ENCODE results near the gene CDCA3. TPM values are rescaled to one million over a fixed set of nuclear protein-coding genes. Genes with fewer than 3 reads are reported as not detected.

The CDCA3 gene
- total RNA-seq, 1 donor, result 21.2 TPM

DNA sequence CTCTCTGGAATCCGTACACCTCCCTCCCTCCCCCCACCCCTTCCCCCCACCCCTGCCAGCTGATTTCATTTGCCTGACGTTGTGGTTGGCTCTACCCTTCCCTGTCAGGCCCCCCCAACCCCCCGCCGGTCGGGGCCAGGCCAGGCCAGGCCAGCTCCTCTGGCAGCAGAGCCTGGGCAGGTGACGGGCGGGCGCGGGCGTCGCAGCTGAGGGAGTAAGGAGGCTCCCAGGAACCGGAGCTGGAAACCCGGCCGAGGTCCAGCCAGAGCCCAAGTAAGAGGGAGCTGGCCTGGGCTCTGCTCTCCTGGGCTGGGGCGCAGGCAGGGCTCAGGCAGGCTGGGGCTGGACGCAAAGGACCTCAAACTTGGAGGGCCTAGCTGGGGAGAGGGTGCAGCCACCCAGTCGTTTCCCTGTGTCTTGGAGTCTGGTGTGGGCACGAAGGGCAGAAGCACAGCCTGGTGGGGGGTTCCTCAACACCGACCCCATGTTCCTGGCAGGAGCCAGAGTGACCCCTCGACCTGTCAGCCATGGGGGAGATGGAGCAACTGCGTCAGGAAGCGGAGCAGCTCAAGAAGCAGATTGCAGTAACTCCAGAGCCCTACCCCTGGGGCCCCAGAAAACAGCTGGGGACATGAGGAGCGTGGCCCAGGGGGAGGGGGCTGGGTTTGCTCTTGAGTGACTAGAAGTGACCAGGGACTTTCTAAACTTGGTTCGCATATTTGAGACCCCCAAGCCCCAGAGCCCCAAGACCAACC lies 10.1 kb downstream of the CDCA3 start, which contains the start of gene GNB3:
GNB3 (plus strand) TSS at position 165 of the 755 bp plus-strand sequence; CDS start at position 528, 363 bp downstream.
- TF ChIP-seq, protein P1, sequence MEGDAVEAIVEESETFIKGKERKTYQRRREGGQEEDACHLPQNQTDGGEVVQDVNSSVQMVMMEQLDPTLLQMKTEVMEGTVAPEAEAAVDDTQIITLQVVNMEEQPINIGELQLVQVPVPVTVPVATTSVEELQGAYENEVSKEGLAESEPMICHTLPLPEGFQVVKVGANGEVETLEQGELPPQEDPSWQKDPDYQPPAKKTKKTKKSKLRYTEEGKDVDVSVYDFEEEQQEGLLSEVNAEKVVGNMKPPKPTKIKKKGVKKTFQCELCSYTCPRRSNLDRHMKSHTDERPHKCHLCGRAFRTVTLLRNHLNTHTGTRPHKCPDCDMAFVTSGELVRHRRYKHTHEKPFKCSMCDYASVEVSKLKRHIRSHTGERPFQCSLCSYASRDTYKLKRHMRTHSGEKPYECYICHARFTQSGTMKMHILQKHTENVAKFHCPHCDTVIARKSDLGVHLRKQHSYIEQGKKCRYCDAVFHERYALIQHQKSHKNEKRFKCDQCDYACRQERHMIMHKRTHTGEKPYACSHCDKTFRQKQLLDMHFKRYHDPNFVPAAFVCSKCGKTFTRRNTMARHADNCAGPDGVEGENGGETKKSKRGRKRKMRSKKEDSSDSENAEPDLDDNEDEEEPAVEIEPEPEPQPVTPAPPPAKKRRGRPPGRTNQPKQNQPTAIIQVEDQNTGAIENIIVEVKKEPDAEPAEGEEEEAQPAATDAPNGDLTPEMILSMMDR (IDR thresholded peaks at IDR 0.05; ENCODE audit: insufficient read depth, low read depth, low read length), result no peak
- H3K4me3 ChIP-seq (ENCODE audit: low read depth, low read length), result no peak within 1 kb of the TSS
- DNase-seq (ENCODE audit: low read depth), result no peak

- TF ChIP-seq, protein P1 (IDR thresholded peaks at IDR 0.05; ENCODE audit: insufficient read depth, low read depth, low read length), result no peak
- DNase-seq (ENCODE audit: low read depth), result peak; percentile 26
- H3K4me3 ChIP-seq (ENCODE audit: low read depth, low read length), result no peak overlapping the region
These were observed 10.8 kb downstream of the CDCA3 start for GRCh38 chr12:6840330-6840729.

- DNase-seq (ENCODE audit: low read depth), result no peak
- TF ChIP-seq, protein P1 (IDR thresholded peaks at IDR 0.05; ENCODE audit: insufficient read depth, low read depth, low read length), result no peak
- H3K4me3 ChIP-seq (ENCODE audit: low read depth, low read length), result no peak overlapping the region
These were observed 11.4 kb downstream of the CDCA3 start for GRCh38 chr12:6839482-6840201.

DNA sequence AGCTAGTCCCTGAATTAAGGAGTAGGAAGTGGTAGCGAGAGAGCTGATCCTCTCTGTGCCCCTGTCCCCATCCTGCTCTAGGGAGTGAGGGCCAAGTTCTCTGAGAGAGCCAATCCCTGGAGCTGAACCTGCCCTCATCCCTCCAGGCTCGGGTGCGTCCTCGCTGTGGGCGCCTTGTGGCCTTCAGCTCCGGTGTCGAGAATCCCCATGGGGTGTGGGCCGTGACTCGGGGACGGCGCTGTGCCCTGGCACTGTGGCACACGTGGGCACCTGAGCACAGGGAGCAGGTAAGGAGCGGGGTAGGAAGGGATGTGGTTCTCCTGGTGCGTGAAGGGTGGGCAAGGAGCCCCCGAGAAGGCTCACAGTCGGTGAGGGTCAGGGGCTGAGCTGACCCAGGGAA lies 12.2 kb downstream of the CDCA3 start:
- H3K4me3 ChIP-seq (ENCODE audit: low read depth, low read length), result no peak overlapping the region
- DNase-seq (ENCODE audit: low read depth), result no peak
- TF ChIP-seq, protein P1 (IDR thresholded peaks at IDR 0.05; ENCODE audit: insufficient read depth, low read depth, low read length), result no peak

DNA sequence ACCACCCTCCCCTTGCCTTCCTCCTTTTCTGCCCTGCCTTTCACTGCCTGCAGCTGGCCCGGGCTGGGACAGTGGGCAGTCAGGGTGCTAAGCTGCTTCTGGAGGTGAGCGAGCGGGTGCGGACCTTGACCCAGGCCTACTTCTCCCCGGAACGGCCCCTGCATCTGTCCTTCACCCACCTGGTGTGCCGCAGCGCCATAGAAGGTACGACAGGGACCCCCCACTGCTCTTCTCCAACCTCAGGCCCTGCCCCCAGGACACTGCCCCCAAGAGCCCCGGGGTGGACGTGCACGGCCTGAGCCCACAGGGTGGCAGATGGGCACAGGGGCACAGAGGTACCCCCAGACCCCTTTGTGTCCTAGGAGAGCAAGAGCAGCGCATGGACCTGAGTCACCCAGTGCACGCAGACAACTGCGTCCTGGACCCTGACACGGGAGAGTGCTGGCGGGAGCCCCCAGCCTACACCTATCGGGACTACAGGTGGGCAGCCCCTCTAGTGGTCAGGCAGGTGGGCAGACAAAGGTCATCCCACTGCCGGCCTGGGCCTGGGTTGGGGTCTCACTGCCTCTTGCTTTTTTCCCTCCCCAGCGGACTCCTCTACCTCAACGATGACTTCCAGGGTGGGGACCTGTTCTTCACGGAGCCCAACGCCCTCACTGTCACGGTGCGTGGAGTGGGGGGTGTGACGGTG lies 13.6 kb downstream of the CDCA3 start:
- TF ChIP-seq, protein P1 (IDR thresholded peaks at IDR 0.05; ENCODE audit: insufficient read depth, low read depth, low read length), result no peak
- no peak for DNase-seq (ENCODE audit: low read depth)
- no peak overlapping the region for H3K4me3 ChIP-seq (ENCODE audit: low read depth, low read length)

DNA sequence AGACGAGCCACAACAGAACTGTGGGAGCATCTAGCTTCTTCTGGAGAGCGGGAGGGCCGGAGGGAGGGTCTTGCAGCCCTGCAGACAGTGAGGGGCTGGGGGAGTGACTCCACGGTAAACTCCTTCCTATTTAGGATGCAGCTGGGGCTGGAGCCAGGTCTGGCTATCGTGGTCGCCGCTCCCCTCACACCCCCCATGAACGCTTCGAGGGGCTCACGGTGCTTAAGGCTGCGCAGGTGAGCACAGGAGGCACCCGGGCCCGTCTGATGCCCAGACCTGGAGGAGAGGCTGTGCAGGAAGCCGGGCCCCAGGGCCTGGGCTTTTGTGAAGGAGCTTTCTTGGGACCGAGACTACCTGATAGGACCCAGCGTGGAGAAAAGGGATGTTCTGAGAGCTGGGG lies 14.2 kb downstream of the CDCA3 start:
- no peak overlapping the region for H3K4me3 ChIP-seq (ENCODE audit: low read depth, low read length)
- TF ChIP-seq, protein P1 (IDR thresholded peaks at IDR 0.05; ENCODE audit: insufficient read depth, low read depth, low read length), result no peak
- no peak for DNase-seq (ENCODE audit: low read depth)
